IMR-90 (cell line): ENCODE measurements around the gene FAM47E. TPM values are rescaled to one million over a fixed set of nuclear protein-coding genes. Genes with fewer than 3 reads are reported as not detected.

Source experiments
- ATAC-seq: fragments of 200-7000 bp; cut with Tn5 transposase; 2 replicates; pipeline ENCODE4 v1.9.1; 2020; ENCODE audit warnings: low read depth, mild to moderate bottlenecking, moderate library complexity
- BruUV-seq: library from RNA; stranded (reverse); fragments of 400-500 nt; replicated peaks from 2 replicates; lab custom pipeline; 2021; lab: Mats Ljungman, UMichigan
- CTCF ChIA-PET: fragments of 300-600 bp; formaldehyde crosslinking; extraction: SDS; loops from one replicate; lab custom pipeline; 2021; ENCODE audit warnings: antibody characterized with exemption; lab: Yijun Ruan, JAX
- POLR2A ChIA-PET: fragments of 300-600 bp; sonication (Branson Sonifier 250); formaldehyde crosslinking; loops from one replicate; lab custom pipeline; 2022; ENCODE audit warnings: antibody characterized with exemption; ENCODE audit not compliant: unreplicated experiment; lab: Charles Lee
- DNase-seq: peaks from one replicate; pipeline ENCODE4 v3.0.0; 2013
- H2AFZ ChIP-seq: replicated peaks from 2 replicates; pipeline ENCODE3; 2013; ENCODE audit warnings: low read length, mild to moderate bottlenecking; ENCODE audit not compliant: poor library complexity
- H2AK5ac ChIP-seq: 2 replicates; pipeline ENCODE4 v1.6.1; 2013; ENCODE audit warnings: low read depth, low read length, inconsistent platforms
- H2AK9ac ChIP-seq: replicated peaks from 2 replicates; pipeline ENCODE3; 2013; ENCODE audit warnings: mild to moderate bottlenecking, low read depth, low read length, moderate library complexity; ENCODE audit not compliant: poor library complexity
- H2BK120ac ChIP-seq: 2 replicates; pipeline ENCODE4 v1.6.1; 2013; ENCODE audit warnings: low read depth, low read length, inconsistent platforms
- H2BK15ac ChIP-seq: 3 replicates; pipeline ENCODE4 v1.6.1; 2013; ENCODE audit warnings: low read depth, low read length, inconsistent platforms
- H2BK20ac ChIP-seq: 2 replicates; pipeline ENCODE4 v1.6.1; 2013; ENCODE audit warnings: low read depth, mild to moderate bottlenecking, inconsistent platforms, low read length, moderate library complexity
- H2BK5ac ChIP-seq: 2 replicates; pipeline ENCODE4 v1.6.1; 2013; ENCODE audit warnings: mild to moderate bottlenecking, low read depth, low read length, inconsistent platforms; ENCODE audit not compliant: poor library complexity, severe bottlenecking
- H3K14ac ChIP-seq: replicated peaks from 2 replicates; pipeline ENCODE4 v1.6.1; 2013; ENCODE audit warnings: low read depth, low read length, inconsistent platforms
- H3K18ac ChIP-seq: 2 replicates; pipeline ENCODE4 v1.6.1; 2013; ENCODE audit warnings: low read depth, low read length, control low read depth
- H3K23ac ChIP-seq: 2 replicates; pipeline ENCODE4 v1.6.1; 2013; ENCODE audit warnings: low read depth, low read length, inconsistent platforms
- H3K27ac ChIP-seq: 2 replicates; pipeline ENCODE4 v1.5.1; 2013; ENCODE audit warnings: mild to moderate bottlenecking, control low read depth, low read length; ENCODE audit not compliant: insufficient read depth
- H3K27me3 ChIP-seq: 2 replicates; pipeline ENCODE4 v1.6.1; 2013; ENCODE audit warnings: low read length; ENCODE audit not compliant: control insufficient read depth, insufficient read depth
- H3K36me3 ChIP-seq: 2 replicates; pipeline ENCODE4 v1.6.1; 2013; ENCODE audit warnings: low read length, mixed read lengths; ENCODE audit not compliant: control insufficient read depth, insufficient read depth
- H3K4ac ChIP-seq: 2 replicates; pipeline ENCODE4 v1.6.1; 2013; ENCODE audit warnings: low read depth, low read length, inconsistent platforms
- H3K4me1 ChIP-seq: 2 replicates; pipeline ENCODE4 v1.6.1; 2013; ENCODE audit warnings: low read length, mixed read lengths; ENCODE audit not compliant: control insufficient read depth, insufficient read depth
- H3K4me2 ChIP-seq: 2 replicates; pipeline ENCODE4 v1.6.1; 2013; ENCODE audit warnings: low read depth, mild to moderate bottlenecking, control low read depth, low read length, moderate library complexity
- H3K4me3 ChIP-seq: 2 replicates; pipeline ENCODE4 v1.5.1; 2013; ENCODE audit warnings: low read depth, mild to moderate bottlenecking, control low read depth, low read length, moderate library complexity; ENCODE audit not compliant: insufficient read depth
- H3K56ac ChIP-seq: 2 replicates; pipeline ENCODE4 v1.6.1; 2013; ENCODE audit warnings: low read length, inconsistent platforms; ENCODE audit not compliant: insufficient read depth; ENCODE audit errors: extremely low read depth
- H3K79me1 ChIP-seq, 2 experiments: 2 replicates each; pipeline ENCODE4 v1.6.1; 2013; ENCODE audit warnings: low read length in 2 of 2, inconsistent platforms in 1 of 2, low read depth in 1 of 2
- H3K9ac ChIP-seq: 2 replicates; pipeline ENCODE4 v1.6.1; 2013; ENCODE audit warnings: low read depth, low read length, control low read depth
- H3K9me1 ChIP-seq: 2 replicates; pipeline ENCODE4 v1.6.1; 2013; ENCODE audit warnings: low read length, inconsistent platforms; ENCODE audit not compliant: insufficient read depth
- H3K9me3 ChIP-seq: 2 replicates; pipeline ENCODE4 v1.6.1; 2013; ENCODE audit warnings: low read length; ENCODE audit not compliant: control insufficient read depth, insufficient read depth
- H4K20me1 ChIP-seq: 2 replicates; pipeline ENCODE4 v1.6.1; 2013; ENCODE audit warnings: low read length, inconsistent platforms; ENCODE audit not compliant: insufficient read depth
- H4K5ac ChIP-seq: 2 replicates; pipeline ENCODE4 v1.6.1; 2013; ENCODE audit warnings: mild to moderate bottlenecking, low read depth, low read length, control low read depth
- H4K8ac ChIP-seq, 2 experiments: 2 replicates each; pipeline ENCODE4 v1.6.1; 2013; ENCODE audit warnings: low read depth in 2 of 2, low read length in 2 of 2, control low read depth in 1 of 2, inconsistent platforms in 1 of 2
- H4K91ac ChIP-seq: 2 replicates; pipeline ENCODE4 v1.6.1; 2013; ENCODE audit warnings: low read depth, low read length, inconsistent platforms; ENCODE audit not compliant: insufficient read depth
- BHLHE40 ChIP-seq: fragments of 150-350 bp; IDR thresholded peaks from 2 replicates; pipeline ENCODE4 v1.6.1; 2016; ENCODE audit warnings: mild to moderate bottlenecking, low read depth, low read length
- CTCF ChIP-seq: conservative IDR thresholded peaks from 2 replicates; pipeline ENCODE4 v1.5.1; 2012; ENCODE audit warnings: mild to moderate bottlenecking, low read depth, low read length, improper control_type of control experiment
- MAZ ChIP-seq: IDR thresholded peaks from 2 replicates; pipeline ENCODE4 v1.6.1; 2012; ENCODE audit warnings: low read depth, mild to moderate bottlenecking, low read length, improper control_type of control experiment, moderate library complexity, borderline replicate concordance
- MXI1 ChIP-seq: IDR thresholded peaks from 2 replicates; pipeline ENCODE4 v1.6.1; 2012; ENCODE audit warnings: low read depth, mild to moderate bottlenecking, low read length, moderate library complexity, borderline replicate concordance
- POLR2A ChIP-seq: IDR thresholded peaks from 2 replicates; pipeline ENCODE4 v1.6.1; 2012; ENCODE audit warnings: mild to moderate bottlenecking, low read depth, low read length
- RCOR1 ChIP-seq: IDR thresholded peaks from 2 replicates; pipeline ENCODE4 v1.6.1; 2012; ENCODE audit warnings: mild to moderate bottlenecking, low read length, improper control_type of control experiment; ENCODE audit not compliant: insufficient replicate concordance
- USF2 ChIP-seq: fragments of 150-350 bp; IDR thresholded peaks from 2 replicates; pipeline ENCODE4 v1.6.1; 2017; ENCODE audit warnings: mild to moderate bottlenecking, antibody characterized with exemption, low read length, low read depth
- WGBS, 2 experiments: methylation state at CpG; one replicate each; pipeline versions ENCODE4 v1.1.5 to v1.1.7; 2013; ENCODE audit warnings: missing lambda C conversion rate in 2 of 2; ENCODE audit not compliant: insufficient read length in 1 of 2; ENCODE audit errors: extremely low coverage in 2 of 2; 5-methylcytosine and 5-hydroxymethylcytosine counted together
- dilution Hi-C: fragments of 300-500 bp; cut with HindIII; formaldehyde crosslinking; loops from one replicate; pipeline ENCODE4 v1.14.3; 2018; ENCODE audit warnings: low sequenced_read_pairs; ENCODE audit not compliant: unreplicated experiment
- in situ Hi-C: fragments of 300-500 bp; cut with MboI; formaldehyde crosslinking; loops from 3 replicates; pipeline ENCODE4 v1.14.3; 2019; ENCODE audit warnings: low sequenced_read_pairs, inconsistent platforms, mixed read lengths
- intact Hi-C: fragments of 100-400 bp; cut with micrococcal nuclease; formaldehyde crosslinking; loops from 2 replicates; pipeline ENCODE4 v1.10.0; 2022
- polyA plus RNA-seq, 3 experiments: library from polyadenylated mRNA; depleted of rRNA; stranded (reverse); fragments of >200 nt; gene quantifications; 2 replicates each; pipeline ENCODE4 v1.2.3, GENCODE V29; 2012; ENCODE audit warnings: low replicate concordance in 1 of 3
- total RNA-seq: library from RNA; depleted of rRNA; stranded (reverse); fragments of >200 nt; gene quantifications from 2 replicates; pipeline ENCODE4 v1.2.3, GENCODE V29; 2012

The FAM47E gene
- total and polyA plus RNA-seq, 2 of the 4 experiments (the other 2 are of a cell fraction), result 0.05 TPM; not detected in 1

GRCh38 chr4:76213415-76214176, 37.9 kb upstream of the FAM47E start, which contains the start of gene SCARB2:
Gene SCARB2 (minus strand): TSS chr4:76213824. CDS start chr4:76213543, 281 bp downstream.
- TF ChIP-seq BHLHE40 (peak; percentile 35), USF2 (peak; percentile 93), POLR2A (peak; percentile 63), RCOR1 (no peak), MAZ (peak; percentile 88), MXI1 (0 out of 2 replicates have a peak, but pooled peaks have one; percentile 11), CTCF (no peak)
- ATAC-seq (peak; percentile 93), DNase-seq (peak; percentile 84)
- Histone ChIP-seq H3K4me3 (peak within 1 kb of the TSS; percentile 87), H3K36me3 (peaks cover 1% of the 10 kb centered on the region; the same call in 1 of the 2 replicates), H3K23ac (peak within 1 kb of the TSS; percentile 98), H2BK5ac (peak within 1 kb of the TSS; percentile 87), H2BK20ac (peak within 1 kb of the TSS; percentile 38; the same call in 1 of the 2 replicates), H3K4ac (peak within 1 kb of the TSS; percentile 83), H3K27me3 (no peaks in the 10 kb centered on the region), H3K9me1 (peaks cover 15% of the 10 kb centered on the region), H2AK5ac (peak within 1 kb of the TSS; percentile 92), H3K4me2 (peak within 1 kb of the TSS; percentile 93), H4K8ac (peak within 1 kb of the TSS; percentile 92 to 94), H3K9ac (peak within 1 kb of the TSS; percentile 91), H2BK120ac (peak within 1 kb of the TSS; percentile 65), H3K79me1 (peaks cover 15 to 49% of the 10 kb centered on the region in 2 experiments), H2BK15ac (0 out of 3 replicates have a peak within 1 kb of the TSS, but pooled peaks have one; percentile 4), H3K14ac (peak within 1 kb of the TSS; percentile 92), H3K18ac (peak within 1 kb of the TSS; percentile 65), H3K9me3 (no peaks in the 10 kb centered on the region), H3K4me1 (peaks cover 11% of the 10 kb centered on the region), H2AFZ (peak within 1 kb of the TSS; percentile 96), H4K20me1 (peaks cover 9% of the 10 kb centered on the region; the same call in 1 of the 2 replicates), H2AK9ac (peak within 1 kb of the TSS; percentile 94), H4K91ac (peak within 1 kb of the TSS; percentile 90), H4K5ac (peak within 1 kb of the TSS; percentile 93), H3K27ac (peak within 1 kb of the TSS; percentile 91), H3K56ac (peak within 1 kb of the TSS; percentile 85)
- BruUV-seq, result no TSS peak
- POLR2A ChIA-PET, result no interaction called here
- dilution Hi-C loops (no loop called here), in situ Hi-C loops (no loop called here), intact Hi-C loops (loop anchor here (2.0 kb wide), 3 partner anchors 15 to 93 kb away; partner anchors contain the start of gene STBD1)
- WGBS, 2 experiments, result 2% methylated on average over 57 of the region's 94 CpGs; no CpG with 5 or more reads in 1 of the 2 experiments
- CTCF ChIA-PET, result no interaction called here
